ENCODE data around the gene NAMPT. TPM values are rescaled to one million over a fixed set of nuclear protein-coding genes. Genes with fewer than 3 reads are reported as not detected.
"Not testable (repeated sequence)": the region's sequence is repeated elsewhere in the genome, so short reads cannot be mapped to it uniquely, and the experiment has no call there.

NAMPT gene
- 418 TPM for total RNA-seq

GRCh38 chr7:106284714-106285050 is at the start of gene NAMPT:
Gene NAMPT (minus strand): TSS chr7:106284983. CDS start chr7:106284884, 99 bp downstream.
- ATAC-seq: no peak

DNA sequence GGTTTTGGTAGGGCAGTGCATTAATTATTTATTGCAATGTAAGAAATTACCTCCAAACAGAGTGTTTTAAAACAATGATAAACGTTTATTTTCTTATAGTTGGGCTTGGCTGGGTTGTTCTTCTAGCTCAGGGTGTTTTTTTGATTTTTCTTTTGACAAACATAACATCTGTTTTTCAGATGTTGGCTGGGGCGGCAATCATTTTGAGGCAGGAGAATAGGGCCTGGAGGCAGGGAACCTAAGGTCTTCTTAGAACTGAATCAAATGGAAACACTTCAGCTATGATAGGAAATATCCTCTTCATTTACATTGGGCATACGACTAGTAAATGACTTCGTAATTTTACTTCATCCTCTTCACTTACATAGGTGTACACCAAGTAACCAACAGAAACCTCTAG is 47.4 kb upstream of the NAMPT start:
- no peak for ATAC-seq

GRCh38 chr7:106331441-106332175 is 46.8 kb upstream of the NAMPT start:
- ATAC-seq: no peak

- ATAC-seq: no peak
Observed at GRCh38 chr7:106329971-106330733, 45.4 kb upstream of the NAMPT start.

GRCh38 chr7:106329408-106329807 is 44.6 kb upstream of the NAMPT start:
- ATAC-seq: no peak

- ATAC-seq: no peak
Observed at GRCh38 chr7:106327538-106328481, 43.0 kb upstream of the NAMPT start.

GRCh38 chr7:106326594-106327537 is 42.1 kb upstream of the NAMPT start:
- no peak for ATAC-seq

DNA sequence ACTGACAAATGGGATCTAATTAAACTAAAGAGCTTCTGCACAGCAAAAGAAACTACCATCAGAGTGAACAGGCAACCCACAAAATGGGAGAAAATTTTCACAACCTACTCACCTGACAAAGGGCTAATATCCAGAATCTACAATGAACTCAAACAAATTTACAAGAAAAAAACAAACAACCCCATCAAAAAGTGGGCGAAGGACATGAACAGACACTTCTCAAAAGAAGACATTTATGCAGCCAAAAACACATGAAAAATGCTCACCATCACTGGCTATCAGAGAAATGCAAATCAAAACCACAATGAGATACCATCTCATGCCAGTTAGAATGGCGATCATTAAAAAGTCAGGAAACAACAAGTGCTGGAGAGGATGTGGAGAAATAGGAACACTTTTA is 39.7 kb upstream of the NAMPT start:
- not testable (repeated sequence) for ATAC-seq

GRCh38 chr7:106320254-106320770 is 35.5 kb upstream of the NAMPT start:
- ATAC-seq: not testable (repeated sequence)

DNA sequence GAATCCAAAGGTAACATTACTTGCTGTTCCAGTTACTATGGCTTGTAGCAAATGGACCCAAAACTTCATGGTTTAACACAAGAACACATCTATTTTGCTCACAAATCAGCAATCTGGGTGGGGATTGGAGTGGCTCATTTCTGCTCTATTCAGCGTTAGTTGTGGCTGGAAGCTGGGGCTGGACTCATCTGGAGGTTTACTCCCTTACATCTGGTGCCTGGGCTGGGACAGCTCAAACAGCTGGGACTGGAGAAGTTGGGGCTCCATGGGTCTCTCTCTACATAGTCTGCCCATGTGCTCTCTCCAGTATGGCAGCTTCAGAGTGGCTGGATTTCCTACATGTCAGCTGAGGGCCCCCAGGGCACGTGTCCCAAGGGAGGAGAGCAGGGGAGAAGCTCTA is 33.7 kb upstream of the NAMPT start:
- no peak for ATAC-seq

DNA sequence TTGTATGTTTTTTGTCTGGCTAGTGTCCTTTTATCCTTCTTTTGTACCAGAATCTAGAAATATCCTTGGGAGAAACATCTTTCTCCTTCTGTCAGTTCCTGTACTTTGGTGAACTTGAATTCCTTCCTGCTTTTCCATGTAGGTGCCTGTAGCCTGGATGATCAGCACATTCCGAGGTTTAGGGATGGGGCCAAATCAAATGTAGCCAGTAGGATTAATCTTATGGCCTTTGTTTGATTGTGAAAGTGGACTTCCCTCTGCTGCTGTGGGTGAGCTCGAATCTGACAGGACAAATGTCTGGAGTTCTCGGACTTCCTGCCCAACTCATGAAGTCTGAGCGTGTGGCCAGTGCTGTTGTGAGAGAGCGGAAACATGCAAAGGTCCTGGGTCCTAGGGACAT is 33.2 kb upstream of the NAMPT start:
- no peak for ATAC-seq

DNA sequence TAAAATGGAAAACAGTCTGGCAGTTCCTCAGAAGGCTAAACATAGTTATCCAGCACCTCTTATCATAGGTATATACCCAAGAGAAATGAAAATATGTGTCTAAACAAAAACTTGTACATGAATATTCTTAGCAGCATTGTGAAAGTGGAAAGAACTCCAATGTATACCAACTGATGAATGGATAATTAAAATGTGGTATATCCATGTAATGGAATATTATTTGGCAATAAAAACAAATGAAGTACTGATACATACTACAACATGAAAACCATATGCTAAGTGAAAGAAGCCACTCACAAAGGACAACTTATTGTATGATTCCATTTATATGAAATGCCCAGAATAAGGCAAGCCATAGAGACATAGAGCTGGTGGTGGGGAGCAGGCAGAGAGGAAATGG is 32.2 kb upstream of the NAMPT start:
- no peak for ATAC-seq

- no peak for ATAC-seq
Observed at GRCh38 chr7:106314875-106315274, 30.1 kb upstream of the NAMPT start.

DNA sequence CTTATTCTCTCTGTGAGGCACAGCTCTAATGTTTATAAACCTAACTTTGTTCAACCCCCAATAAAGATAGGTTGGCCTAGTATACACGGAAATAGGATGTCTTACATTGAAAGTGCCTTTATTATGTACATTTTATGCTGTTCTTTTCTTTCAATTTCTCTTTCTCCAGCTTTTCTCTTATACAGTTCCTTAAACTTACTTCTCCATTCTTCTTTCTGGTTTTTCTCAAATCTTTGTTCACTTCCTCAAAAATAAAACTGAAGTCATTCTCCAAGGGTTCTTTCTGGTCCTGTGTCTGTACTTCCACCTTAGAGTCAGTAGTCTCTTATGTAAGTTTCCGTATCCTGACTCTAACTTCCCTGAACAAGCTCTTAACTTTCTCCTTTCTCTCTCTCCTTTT is 29.2 kb upstream of the NAMPT start:
- no peak for ATAC-seq

GRCh38 chr7:106313456-106313901 is 28.7 kb upstream of the NAMPT start:
- ATAC-seq: no peak

DNA sequence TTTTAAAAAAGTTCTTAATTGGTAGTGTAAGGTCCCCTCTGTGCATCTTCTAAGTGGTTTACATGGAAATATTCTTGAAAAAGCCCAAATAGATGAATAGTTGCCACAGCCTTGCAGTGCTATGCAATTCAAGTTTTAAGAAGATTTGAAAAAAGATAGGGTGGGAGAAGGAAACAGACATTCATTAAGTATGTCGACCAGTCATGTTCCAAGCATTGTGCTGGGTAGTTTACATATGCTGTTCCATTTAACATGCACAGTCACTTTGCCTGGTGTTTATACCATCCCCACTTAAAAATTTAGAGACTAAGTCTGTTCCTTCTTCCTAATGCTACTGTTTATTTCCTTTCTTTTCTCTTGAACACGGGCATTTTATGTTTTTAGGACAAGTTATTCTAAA is 28.1 kb upstream of the NAMPT start:
- no peak for ATAC-seq

- no peak for ATAC-seq
Observed at GRCh38 chr7:106312099-106312871, 27.5 kb upstream of the NAMPT start.

DNA sequence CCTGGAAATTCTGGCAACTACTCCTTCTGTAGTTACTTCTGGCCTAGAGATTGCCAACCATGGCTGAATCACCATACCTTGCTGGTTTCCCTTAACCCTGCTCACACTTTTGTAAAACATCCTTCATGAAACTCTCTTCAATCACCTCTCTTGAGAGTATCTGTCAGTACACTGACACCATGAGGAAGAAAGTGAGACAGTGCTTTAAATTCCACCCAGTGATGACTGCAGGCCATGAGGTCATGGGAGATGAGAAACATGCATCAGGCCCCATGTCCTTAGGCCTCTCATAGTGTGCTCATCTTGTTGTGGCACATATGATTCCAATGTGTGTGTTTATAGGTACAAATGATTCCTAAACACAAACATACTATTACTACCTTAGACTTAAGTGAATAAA is 24.6 kb upstream of the NAMPT start:
- ATAC-seq: peak; percentile 85

DNA sequence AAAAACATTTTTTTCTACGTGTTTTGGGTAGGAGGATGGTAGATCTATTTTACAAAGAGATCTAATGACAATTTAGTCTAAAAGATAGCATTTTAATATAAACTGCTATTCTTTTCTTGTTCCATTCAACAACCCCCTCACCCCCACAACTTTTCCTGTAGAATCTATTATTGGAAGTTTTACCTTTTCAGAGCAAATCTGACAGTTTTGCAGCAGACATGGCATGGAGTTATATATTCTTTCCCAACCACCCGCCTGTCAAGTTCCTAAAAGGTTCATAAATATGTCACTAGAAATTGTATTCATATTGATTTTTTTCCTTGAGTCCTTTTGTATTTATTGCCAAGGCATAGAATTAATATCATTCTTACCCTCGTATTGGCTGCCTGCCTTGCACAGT is 21.5 kb upstream of the NAMPT start:
- no peak for ATAC-seq

DNA sequence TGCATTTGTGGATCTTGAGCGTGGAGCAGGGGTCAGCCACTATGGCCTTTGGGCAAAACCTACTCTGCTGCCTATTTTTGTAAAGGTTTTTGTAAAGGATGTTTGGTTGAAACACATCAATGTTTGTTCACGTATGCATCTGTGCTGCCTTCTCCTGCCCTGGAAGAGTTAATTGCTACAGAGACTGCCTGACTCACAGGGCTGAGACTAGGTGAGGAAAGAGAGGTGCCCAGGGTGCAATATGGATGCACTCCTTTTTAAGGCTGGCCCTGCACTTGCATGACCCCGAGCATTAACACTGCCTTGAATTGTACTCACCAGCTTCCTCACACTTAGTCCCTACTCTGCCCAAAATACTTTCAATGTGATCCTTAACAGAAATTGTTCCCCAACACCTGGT is 20.9 kb upstream of the NAMPT start:
- ATAC-seq: peak; percentile 82

GRCh38 chr7:106304568-106304967 is 19.8 kb upstream of the NAMPT start:
- ATAC-seq: peak; percentile 89

Data from esophagus mucosa (tissue), 1 donor.